Panc1 (cell line): ENCODE data around the gene ASPHD2. TPM values are rescaled to one million over a fixed set of nuclear protein-coding genes. Genes with fewer than 3 reads are reported as not detected.

ENCODE experiments used
- ATAC-seq: fragments of 200-7000 bp; cut with Tn5 transposase; 2 replicates; pipeline ENCODE4 v1.9.1; 2020; ENCODE audit warnings: mild to moderate bottlenecking, moderate library complexity
- BruUV-seq: library from RNA; stranded (reverse); fragments of 400-500 nt; replicated peaks from 2 replicates; lab custom pipeline; 2021; lab: Mats Ljungman, UMichigan
- CTCF ChIA-PET: fragments of 300-600 bp; sonication (Branson Sonifier 250); formaldehyde crosslinking; loops from one replicate; lab custom pipeline; 2022; ENCODE audit warnings: antibody characterized with exemption; lab: Charles Lee
- POLR2A ChIA-PET: fragments of 300-600 bp; sonication (Branson Sonifier 250); formaldehyde crosslinking; loops from one replicate; lab custom pipeline; 2022; ENCODE audit warnings: antibody characterized with exemption; lab: Charles Lee
- DNase-seq: peaks from one replicate; pipeline ENCODE4 v3.0.0-alpha.2; 2010; ENCODE audit warnings: low read depth, low spot score
- H3K27ac ChIP-seq: 2 replicates; pipeline ENCODE4 v1.5.1; 2011; ENCODE audit warnings: mild to moderate bottlenecking, low read length, inconsistent platforms
- H3K27me3 ChIP-seq: fragments of 200-500 bp; sonication (Bioruptor generic); 2 replicates; pipeline ENCODE4 v1.6.0; 2014; ENCODE audit warnings: low read length, inconsistent platforms; ENCODE audit not compliant: control insufficient read depth, insufficient read depth
- H3K36me3 ChIP-seq: fragments of 200-500 bp; sonication (Bioruptor generic); 2 replicates; pipeline ENCODE4 v1.5.1; 2014; ENCODE audit warnings: inconsistent platforms, mild to moderate bottlenecking, low read length, moderate library complexity; ENCODE audit not compliant: control insufficient read depth, insufficient read depth
- H3K4me1 ChIP-seq: 2 replicates; pipeline ENCODE4 v1.5.1; 2011; ENCODE audit warnings: inconsistent platforms, mild to moderate bottlenecking, low read length, moderate library complexity; ENCODE audit not compliant: control insufficient read depth, insufficient read depth
- H3K4me3 ChIP-seq, 2 experiments: 2 replicates each; pipeline ENCODE4 v1.5.1; 2011 to 2012; ENCODE audit warnings: low read depth in 2 of 2, low read length in 2 of 2, mild to moderate bottlenecking in 2 of 2, inconsistent platforms in 1 of 2, moderate library complexity in 1 of 2
- H3K9me3 ChIP-seq: fragments of 200-500 bp; sonication (Bioruptor generic); 2 replicates; pipeline ENCODE4 v1.5.1; 2014; ENCODE audit warnings: low read depth, mild to moderate bottlenecking, inconsistent platforms, low read length, moderate library complexity; ENCODE audit not compliant: control insufficient read depth, insufficient read depth
- POLR2AphosphoS5 ChIP-seq: IDR thresholded peaks from 2 replicates; pipeline ENCODE4 v1.6.1; 2012; ENCODE audit warnings: mild to moderate bottlenecking, low read depth, low read length, moderate library complexity
- SIN3A ChIP-seq: IDR thresholded peaks from 2 replicates; pipeline ENCODE4 v1.6.1; 2012; ENCODE audit warnings: low read depth, mild to moderate bottlenecking, low read length, moderate library complexity, borderline replicate concordance; ENCODE audit not compliant: insufficient read depth
- TCF7L2 ChIP-seq: IDR thresholded peaks from 2 replicates; pipeline ENCODE4 v1.6.1; 2011; ENCODE audit warnings: mild to moderate bottlenecking, low read depth, low read length, inconsistent platforms
- in situ Hi-C: cut with HindIII; loops from 2 replicates; pipeline ENCODE4 v1.10.0; 2016; ENCODE audit warnings: low sequenced_read_pairs, low pct_unique_long_range_greater_than_20kb
- intact Hi-C: fragments of 100-400 bp; cut with micrococcal nuclease; formaldehyde crosslinking; loops from one replicate; pipeline ENCODE4 v1.10.0; 2022; ENCODE audit not compliant: unreplicated experiment
- total RNA-seq: library from RNA; stranded (reverse); gene quantifications from one replicate; pipeline ENCODE4 v1.2.1, GENCODE V29; 2021; ENCODE audit not compliant: unreplicated experiment
- TF ChIP-seq, protein P1 (sequence below): fragments of 450-650 bp; IDR thresholded peaks from 2 replicates; pipeline ENCODE4 v1.5.1; 2017; ENCODE audit warnings: mild to moderate bottlenecking
- TF ChIP-seq, protein P2 (sequence below), 2 experiments: IDR thresholded peaks; 2 replicates each; pipeline ENCODE4 v1.6.1; 2011 to 2012; ENCODE audit warnings: low read depth in 2 of 2, control low read depth in 1 of 2, low read length in 1 of 2, mild to moderate bottlenecking in 1 of 2, moderate library complexity in 1 of 2; ENCODE audit not compliant: insufficient read depth in 1 of 2

ASPHD2 gene
- total RNA-seq, 1 experiment from 2014 or later, result 0.15 TPM

DNA sequence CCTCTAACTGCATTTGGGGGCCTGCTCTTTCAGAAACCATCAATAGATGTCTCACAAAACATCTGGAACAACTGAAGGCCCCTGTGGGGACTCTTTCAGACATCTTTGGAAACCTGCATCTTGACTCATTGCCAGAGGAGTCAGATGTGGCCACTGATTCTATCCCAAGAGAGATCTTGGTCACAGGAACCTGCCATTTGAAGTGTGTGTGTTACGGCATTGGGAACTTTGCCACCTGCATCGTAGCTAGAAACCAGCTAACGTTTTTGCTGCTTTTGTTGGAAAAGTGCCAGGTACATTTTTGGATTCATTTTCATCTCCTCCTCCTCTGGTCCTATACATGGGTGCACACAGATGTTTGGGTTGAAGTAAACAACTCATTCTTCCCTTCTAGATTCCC lies 58.9 kb downstream of the ASPHD2 start:
- in situ Hi-C loops, result no loop called here
- Histone ChIP-seq H3K9me3 (no peaks in the 10 kb centered on the region), H3K27me3 (no peaks in the 10 kb centered on the region), H3K4me1 (peaks cover 3% of the 10 kb centered on the region; the same call in 1 of the 2 replicates), H3K4me3 (no peak overlapping the region), H3K27ac (no peak overlapping the region), H3K36me3 (peaks cover 10% of the 10 kb centered on the region)
- BruUV-seq, result no TSS peak
- TF ChIP-seq POLR2AphosphoS5 (no peak), SIN3A (no peak), TCF7L2 (no peak)
- TF ChIP-seq, protein P1, sequence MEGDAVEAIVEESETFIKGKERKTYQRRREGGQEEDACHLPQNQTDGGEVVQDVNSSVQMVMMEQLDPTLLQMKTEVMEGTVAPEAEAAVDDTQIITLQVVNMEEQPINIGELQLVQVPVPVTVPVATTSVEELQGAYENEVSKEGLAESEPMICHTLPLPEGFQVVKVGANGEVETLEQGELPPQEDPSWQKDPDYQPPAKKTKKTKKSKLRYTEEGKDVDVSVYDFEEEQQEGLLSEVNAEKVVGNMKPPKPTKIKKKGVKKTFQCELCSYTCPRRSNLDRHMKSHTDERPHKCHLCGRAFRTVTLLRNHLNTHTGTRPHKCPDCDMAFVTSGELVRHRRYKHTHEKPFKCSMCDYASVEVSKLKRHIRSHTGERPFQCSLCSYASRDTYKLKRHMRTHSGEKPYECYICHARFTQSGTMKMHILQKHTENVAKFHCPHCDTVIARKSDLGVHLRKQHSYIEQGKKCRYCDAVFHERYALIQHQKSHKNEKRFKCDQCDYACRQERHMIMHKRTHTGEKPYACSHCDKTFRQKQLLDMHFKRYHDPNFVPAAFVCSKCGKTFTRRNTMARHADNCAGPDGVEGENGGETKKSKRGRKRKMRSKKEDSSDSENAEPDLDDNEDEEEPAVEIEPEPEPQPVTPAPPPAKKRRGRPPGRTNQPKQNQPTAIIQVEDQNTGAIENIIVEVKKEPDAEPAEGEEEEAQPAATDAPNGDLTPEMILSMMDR, result no peak
- TF ChIP-seq, protein P2, sequence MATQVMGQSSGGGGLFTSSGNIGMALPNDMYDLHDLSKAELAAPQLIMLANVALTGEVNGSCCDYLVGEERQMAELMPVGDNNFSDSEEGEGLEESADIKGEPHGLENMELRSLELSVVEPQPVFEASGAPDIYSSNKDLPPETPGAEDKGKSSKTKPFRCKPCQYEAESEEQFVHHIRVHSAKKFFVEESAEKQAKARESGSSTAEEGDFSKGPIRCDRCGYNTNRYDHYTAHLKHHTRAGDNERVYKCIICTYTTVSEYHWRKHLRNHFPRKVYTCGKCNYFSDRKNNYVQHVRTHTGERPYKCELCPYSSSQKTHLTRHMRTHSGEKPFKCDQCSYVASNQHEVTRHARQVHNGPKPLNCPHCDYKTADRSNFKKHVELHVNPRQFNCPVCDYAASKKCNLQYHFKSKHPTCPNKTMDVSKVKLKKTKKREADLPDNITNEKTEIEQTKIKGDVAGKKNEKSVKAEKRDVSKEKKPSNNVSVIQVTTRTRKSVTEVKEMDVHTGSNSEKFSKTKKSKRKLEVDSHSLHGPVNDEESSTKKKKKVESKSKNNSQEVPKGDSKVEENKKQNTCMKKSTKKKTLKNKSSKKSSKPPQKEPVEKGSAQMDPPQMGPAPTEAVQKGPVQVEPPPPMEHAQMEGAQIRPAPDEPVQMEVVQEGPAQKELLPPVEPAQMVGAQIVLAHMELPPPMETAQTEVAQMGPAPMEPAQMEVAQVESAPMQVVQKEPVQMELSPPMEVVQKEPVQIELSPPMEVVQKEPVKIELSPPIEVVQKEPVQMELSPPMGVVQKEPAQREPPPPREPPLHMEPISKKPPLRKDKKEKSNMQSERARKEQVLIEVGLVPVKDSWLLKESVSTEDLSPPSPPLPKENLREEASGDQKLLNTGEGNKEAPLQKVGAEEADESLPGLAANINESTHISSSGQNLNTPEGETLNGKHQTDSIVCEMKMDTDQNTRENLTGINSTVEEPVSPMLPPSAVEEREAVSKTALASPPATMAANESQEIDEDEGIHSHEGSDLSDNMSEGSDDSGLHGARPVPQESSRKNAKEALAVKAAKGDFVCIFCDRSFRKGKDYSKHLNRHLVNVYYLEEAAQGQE (IDR thresholded peaks at IDR 0.05; ENCODE audit: insufficient read depth in 1 of 2, low read depth in 2 of 2, low read length in 1 of 2), result no peak
- intact Hi-C loops, result no loop called here
- ATAC-seq (no peak), DNase-seq (no peak)
- CTCF ChIA-PET, result no interaction called here
- POLR2A ChIA-PET, result no interaction called here

DNA sequence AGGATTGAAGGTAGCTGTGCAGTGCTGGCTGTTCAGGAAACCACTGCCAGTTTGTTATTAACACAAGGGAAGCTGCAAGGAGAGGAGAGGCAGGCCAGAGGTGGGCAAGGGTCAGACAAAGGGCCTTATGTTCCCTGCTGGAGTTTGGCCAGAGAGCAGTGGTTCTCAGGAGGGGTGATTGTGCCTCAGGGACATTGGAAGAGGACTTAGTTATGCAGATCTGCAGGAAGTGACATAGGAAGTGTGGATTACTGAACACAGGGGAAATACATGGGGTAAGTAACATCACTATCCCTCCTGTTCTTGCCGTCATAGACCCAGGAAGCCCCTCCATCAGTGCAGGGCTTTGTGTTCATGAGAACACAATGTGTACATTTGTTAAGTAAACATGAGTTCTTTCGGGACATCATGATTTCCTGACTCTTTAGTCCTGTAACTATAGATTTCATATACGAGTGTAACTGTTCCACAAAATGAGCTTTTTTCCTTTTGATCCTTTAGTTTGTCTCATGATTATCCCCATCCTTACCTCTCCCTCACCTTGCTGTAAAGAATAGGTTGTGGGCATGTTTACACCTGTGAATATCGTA lies 60.5 kb downstream of the ASPHD2 start:
- in situ Hi-C loops (no loop called here), intact Hi-C loops (no loop called here)
- TF ChIP-seq, protein P1, result no peak
- TF ChIP-seq, protein P2 (IDR thresholded peaks at IDR 0.05; ENCODE audit: insufficient read depth in 1 of 2, low read depth in 2 of 2, low read length in 1 of 2), result no peak
- TF ChIP-seq TCF7L2 (no peak), SIN3A (no peak), POLR2AphosphoS5 (no peak)
- Histone ChIP-seq H3K36me3 (peaks cover 15% of the 10 kb centered on the region), H3K4me1 (peaks cover 3% of the 10 kb centered on the region; the same call in 1 of the 2 replicates), H3K27me3 (no peaks in the 10 kb centered on the region), H3K9me3 (no peaks in the 10 kb centered on the region), H3K4me3 (no peak overlapping the region), H3K27ac (no peak overlapping the region)
- POLR2A ChIA-PET, result no interaction called here
- CTCF ChIA-PET, result no interaction called here
- BruUV-seq, result no TSS peak
- no peak for DNase-seq
- ATAC-seq, result no peak
